Endodermal cell (in vitro differentiated cells): ENCODE measurements around the gene BMPR1B. TPM values are rescaled to one million over a fixed set of nuclear protein-coding genes. Genes with fewer than 3 reads are reported as not detected.

Experiments used
- DNase-seq: peaks from one replicate; pipeline ENCODE4 v3.0.0-alpha.2; 2017
- H3K27ac ChIP-seq: 2 replicates; pipeline ENCODE4 v1.5.1; 2013; ENCODE audit warnings: mild to moderate bottlenecking, low read depth, low read length, moderate library complexity
- H3K27me3 ChIP-seq: 2 replicates; pipeline ENCODE4 v1.6.1; 2013; ENCODE audit warnings: mild to moderate bottlenecking, low read length, moderate library complexity; ENCODE audit not compliant: insufficient read depth, control insufficient read depth, poor library complexity, severe bottlenecking
- H3K36me3 ChIP-seq: 2 replicates; pipeline ENCODE4 v1.7.0; 2013; ENCODE audit warnings: mild to moderate bottlenecking, low read length, moderate library complexity; ENCODE audit not compliant: control insufficient read depth, insufficient read depth
- H3K4me1 ChIP-seq: one replicate; pipeline ENCODE4 v1.7.0; 2013; ENCODE audit warnings: low read length; ENCODE audit not compliant: control insufficient read depth, insufficient read depth
- H3K4me3 ChIP-seq: 2 replicates; pipeline ENCODE4 v1.5.1; 2013; ENCODE audit warnings: mild to moderate bottlenecking, low read length, moderate library complexity
- H3K9ac ChIP-seq: 2 replicates; pipeline ENCODE4 v1.6.1; 2013; ENCODE audit warnings: mild to moderate bottlenecking, low read length, moderate library complexity; ENCODE audit not compliant: poor library complexity, severe bottlenecking; ENCODE audit errors: extremely low read depth
- H3K9me3 ChIP-seq: 2 replicates; pipeline ENCODE4 v1.6.1; 2013; ENCODE audit warnings: mild to moderate bottlenecking, low read length, moderate library complexity; ENCODE audit not compliant: control insufficient read depth
- H3K27ac Mint-ChIP-seq: 2 replicates; pipeline ENCODE4 v1.8.0; 2020; ENCODE audit warnings: mixed read lengths
- H3K27me3 Mint-ChIP-seq: 2 replicates; pipeline ENCODE4 v1.8.0; 2021; ENCODE audit warnings: mild to moderate bottlenecking, mixed read lengths; ENCODE audit not compliant: insufficient read depth
- H3K36me3 Mint-ChIP-seq: 2 replicates; pipeline ENCODE4 v1.8.0; 2020; ENCODE audit warnings: low read depth, mixed read lengths
- H3K4me1 Mint-ChIP-seq: 2 replicates; pipeline ENCODE4 v1.8.0; 2020; ENCODE audit warnings: mixed read lengths
- H3K4me3 Mint-ChIP-seq: 2 replicates; pipeline ENCODE4 v1.8.0; 2020; ENCODE audit warnings: mild to moderate bottlenecking, moderate library complexity, mixed read lengths
- H3K9me3 Mint-ChIP-seq: 2 replicates; pipeline ENCODE4 v1.8.0; 2020; ENCODE audit warnings: mild to moderate bottlenecking, mixed read lengths
- WGBS, 2 experiments: methylation state at CpG; one replicate each; pipeline versions ENCODE4 v1.1.5 to v1.1.7; 2013; ENCODE audit warnings: missing lambda C conversion rate in 2 of 2, mixed read lengths in 1 of 2; ENCODE audit not compliant: insufficient coverage in 1 of 2, insufficient read length in 1 of 2; 5-methylcytosine and 5-hydroxymethylcytosine counted together
- total RNA-seq, 2 donors: library from RNA; stranded (reverse); fragmentation: NEBNext Ultra II Directional in 1 of 2; extraction: Animal tissue kit (Norgen Biotek cat#: 25700) in 1 of 2; gene quantifications; 2 replicates in 1 of 2; 3 replicates in 1 of 2; pipeline ENCODE4 v1.2.1, GENCODE V29; 2021
- TF ChIP-seq, protein P1 (sequence below): fragments of 200-600 bp; sonication (generic); conservative IDR thresholded peaks from 2 replicates; pipeline ENCODE4 v1.5.0; 2021; ENCODE audit warnings: antibody characterized with exemption, mild to moderate bottlenecking

BMPR1B gene
- total RNA-seq, 2 donors from 2014 or later, result 2.8 to 3.6 TPM

DNA sequence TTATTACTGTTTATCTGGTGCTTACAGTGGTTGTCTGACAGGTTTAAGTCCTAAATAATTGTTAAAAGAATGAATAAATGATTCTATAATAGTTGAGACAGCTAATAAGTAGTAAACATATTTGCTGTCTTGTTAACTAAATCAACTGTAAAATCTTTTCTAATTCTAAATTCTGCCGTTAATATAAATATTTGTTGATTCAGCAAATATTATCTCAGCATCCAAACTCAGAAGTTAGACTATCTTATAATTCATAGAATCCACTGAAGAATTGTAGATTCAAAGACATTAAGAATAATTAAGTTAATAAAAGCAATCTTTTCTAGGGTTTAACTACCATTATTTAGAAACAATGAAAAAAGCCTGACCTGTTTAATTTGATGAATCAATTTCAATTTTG, 256.3 kb downstream of the BMPR1B start:
- H3K4me3 Mint-ChIP-seq, result no peak overlapping the region
- no peaks in the 10 kb centered on the region for H3K27me3 Mint-ChIP-seq

DNA sequence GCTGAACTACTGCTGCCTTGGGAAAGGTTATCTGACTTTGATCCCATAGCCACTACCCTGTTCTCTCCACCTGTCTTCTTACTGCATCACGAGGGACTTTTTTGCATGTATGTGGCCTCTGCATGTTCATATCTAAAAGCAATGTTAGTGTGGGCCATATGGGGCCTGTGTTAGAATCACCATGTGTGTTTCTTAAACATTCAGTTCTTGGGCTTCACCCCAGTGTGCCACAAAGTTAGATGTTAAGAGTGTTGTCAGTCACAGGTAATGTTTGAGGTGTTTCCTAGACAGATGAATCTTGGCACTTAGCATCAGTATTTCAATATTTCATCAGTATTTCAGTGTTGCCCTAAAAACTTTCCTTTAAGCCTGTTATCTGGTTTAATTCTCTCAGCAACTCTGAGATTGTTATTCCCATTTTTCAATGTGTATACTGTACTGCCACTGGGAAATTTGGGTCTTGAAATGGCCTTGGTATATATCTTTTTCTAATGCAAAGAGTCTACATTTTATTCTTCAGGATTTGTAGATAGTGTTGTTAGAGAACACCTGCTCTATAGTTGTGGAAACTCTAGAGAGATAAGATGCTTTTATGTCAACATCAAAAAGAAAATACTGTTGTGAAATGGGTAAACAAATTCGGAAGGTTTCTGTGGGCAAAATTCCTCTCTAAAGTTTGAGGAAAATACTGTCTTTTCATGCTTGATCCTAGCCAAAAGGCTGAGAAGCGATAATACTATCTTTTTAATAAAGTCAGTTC, 259.7 kb downstream of the BMPR1B start:
- Histone ChIP-seq H3K4me1 (peaks cover 3% of the 10 kb centered on the region), H3K4me3 (peak overlapping the region; percentile 51), H3K9me3 (no peaks in the 10 kb centered on the region), H3K9ac (no peak overlapping the region), H3K36me3 (no peaks in the 10 kb centered on the region), H3K27me3 (no peaks in the 10 kb centered on the region), H3K27ac (no peak overlapping the region)
- WGBS, 2 experiments, result 88 to 89% methylated on average over 1 to 3 of the region's 3 CpGs
- H3K4me1 Mint-ChIP-seq, result peaks cover 32% of the 10 kb centered on the region
- H3K36me3 Mint-ChIP-seq, result no peaks in the 10 kb centered on the region
- DNase-seq, result no peak
- H3K4me3 Mint-ChIP-seq, result peak overlapping the region; percentile 10
- TF ChIP-seq, protein P1, sequence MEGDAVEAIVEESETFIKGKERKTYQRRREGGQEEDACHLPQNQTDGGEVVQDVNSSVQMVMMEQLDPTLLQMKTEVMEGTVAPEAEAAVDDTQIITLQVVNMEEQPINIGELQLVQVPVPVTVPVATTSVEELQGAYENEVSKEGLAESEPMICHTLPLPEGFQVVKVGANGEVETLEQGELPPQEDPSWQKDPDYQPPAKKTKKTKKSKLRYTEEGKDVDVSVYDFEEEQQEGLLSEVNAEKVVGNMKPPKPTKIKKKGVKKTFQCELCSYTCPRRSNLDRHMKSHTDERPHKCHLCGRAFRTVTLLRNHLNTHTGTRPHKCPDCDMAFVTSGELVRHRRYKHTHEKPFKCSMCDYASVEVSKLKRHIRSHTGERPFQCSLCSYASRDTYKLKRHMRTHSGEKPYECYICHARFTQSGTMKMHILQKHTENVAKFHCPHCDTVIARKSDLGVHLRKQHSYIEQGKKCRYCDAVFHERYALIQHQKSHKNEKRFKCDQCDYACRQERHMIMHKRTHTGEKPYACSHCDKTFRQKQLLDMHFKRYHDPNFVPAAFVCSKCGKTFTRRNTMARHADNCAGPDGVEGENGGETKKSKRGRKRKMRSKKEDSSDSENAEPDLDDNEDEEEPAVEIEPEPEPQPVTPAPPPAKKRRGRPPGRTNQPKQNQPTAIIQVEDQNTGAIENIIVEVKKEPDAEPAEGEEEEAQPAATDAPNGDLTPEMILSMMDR, result no peak
- no peaks in the 10 kb centered on the region for H3K9me3 Mint-ChIP-seq
- H3K27ac Mint-ChIP-seq, result no peak overlapping the region
- H3K27me3 Mint-ChIP-seq, result no peaks in the 10 kb centered on the region

More for the DNA sequence above, 256.3 kb downstream of the BMPR1B start:
- Histone ChIP-seq H3K36me3 (no peaks in the 10 kb centered on the region), H3K9me3 (no peaks in the 10 kb centered on the region), H3K4me1 (peaks cover 3% of the 10 kb centered on the region), H3K9ac (no peak overlapping the region), H3K27me3 (no peaks in the 10 kb centered on the region), H3K4me3 (no peak overlapping the region), H3K27ac (no peak overlapping the region)
- TF ChIP-seq, protein P1, result no peak
- no peaks in the 10 kb centered on the region for H3K36me3 Mint-ChIP-seq
- peaks cover 23% of the 10 kb centered on the region for H3K4me1 Mint-ChIP-seq
- H3K9me3 Mint-ChIP-seq, result no peaks in the 10 kb centered on the region
- no peak overlapping the region for H3K27ac Mint-ChIP-seq
- DNase-seq, result no peak
- 89% methylated on average over 1 of the region's 1 CpG; no CpG with 5 or more reads in 1 of the 2 experiments for WGBS, 2 experiments

DNA sequence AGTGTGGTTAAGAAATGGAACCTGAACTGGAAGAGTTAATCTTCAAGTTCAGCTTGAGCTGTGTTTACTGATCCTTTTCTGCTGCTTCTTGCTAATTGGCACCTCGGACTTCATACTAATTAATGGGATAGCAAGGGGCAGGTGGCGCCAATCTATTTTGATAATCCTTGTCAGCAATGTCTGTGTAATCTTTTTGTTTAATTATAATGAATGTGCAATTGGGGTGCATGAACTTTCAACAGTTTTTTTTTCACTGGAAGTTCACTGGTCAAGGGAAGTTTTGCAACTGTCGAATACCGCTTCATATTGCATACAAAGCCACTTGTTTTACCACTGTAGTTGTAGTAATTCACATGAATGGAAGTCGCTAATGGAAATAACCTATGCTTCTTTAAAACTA, 261.0 kb downstream of the BMPR1B start:
- H3K27me3 ChIP-seq, result no peaks in the 10 kb centered on the region
- H3K36me3 ChIP-seq, result no peaks in the 10 kb centered on the region
- peaks cover 31% of the 10 kb centered on the region for H3K4me1 Mint-ChIP-seq
- H3K36me3 Mint-ChIP-seq, result no peaks in the 10 kb centered on the region
- H3K4me1 ChIP-seq, result peaks cover 3% of the 10 kb centered on the region
- peak overlapping the region; percentile 48 for H3K4me3 ChIP-seq
- 79 to 81% methylated on average over 5 of the region's 5 CpGs for WGBS, 2 experiments
- H3K9me3 Mint-ChIP-seq, result no peaks in the 10 kb centered on the region
- H3K27me3 Mint-ChIP-seq, result no peaks in the 10 kb centered on the region
- H3K4me3 Mint-ChIP-seq, result peak overlapping the region; percentile 29
- H3K9me3 ChIP-seq, result no peaks in the 10 kb centered on the region
- no peak overlapping the region for H3K27ac ChIP-seq
- no peak overlapping the region for H3K9ac ChIP-seq
- TF ChIP-seq, protein P1, result no peak
- peak overlapping the region; percentile 70 for H3K27ac Mint-ChIP-seq
- no peak for DNase-seq
